Suppressor macrophage (primary cell): ENCODE data around the gene ASH1L.
"Not testable (repeated sequence)": the region's sequence is repeated elsewhere in the genome, so short reads cannot be mapped to it uniquely, and the experiment has no call there.

Source experiments
- DNase-seq, 4 experiments: peaks; one replicate each; pipeline ENCODE4 v3.0.0-alpha.2; 2020 to 2022

ASH1L gene

GRCh38 chr1:155304558-155305063 lies 258.0 kb downstream of the ASH1L start:
- DNase-seq: no peak

GRCh38 chr1:155301342-155301841 lies 261.2 kb downstream of the ASH1L start, which contains the start of gene PKLR:
Gene PKLR (minus strand): TSS chr1:155301438. CDS start chr1:155301395, 43 bp downstream.
- no peak for DNase-seq

- no peak for DNase-seq
Observed at GRCh38 chr1:155300553-155301329, 261.9 kb downstream of the ASH1L start.

- DNase-seq: no peak
Observed at GRCh38 chr1:155300024-155300423, 262.6 kb downstream of the ASH1L start.

GRCh38 chr1:155297384-155297783 lies 265.2 kb downstream of the ASH1L start:
- DNase-seq: no peak

- no peak for DNase-seq
Observed at GRCh38 chr1:155296661-155297060, 265.9 kb downstream of the ASH1L start.

- DNase-seq: no peak
Observed at GRCh38 chr1:155295942-155296267, 266.7 kb downstream of the ASH1L start.

- peak in 1 of 4 experiments; percentile 6 for DNase-seq
Observed at GRCh38 chr1:155295183-155295941, 267.2 kb downstream of the ASH1L start.

- peak in 1 of 4 experiments; percentile 13 for DNase-seq
Observed at GRCh38 chr1:155294520-155295182, 268.0 kb downstream of the ASH1L start.

- DNase-seq: no peak
Observed at GRCh38 chr1:155293086-155293749, 269.4 kb downstream of the ASH1L start.

- DNase-seq: not testable (repeated sequence)
Observed at GRCh38 chr1:155291006-155291405, 271.6 kb downstream of the ASH1L start.

GRCh38 chr1:155287987-155288543 lies 274.5 kb downstream of the ASH1L start:
- DNase-seq: no peak

- no peak for DNase-seq
Observed at GRCh38 chr1:155286544-155286943, 276.1 kb downstream of the ASH1L start.

- DNase-seq: no peak
Observed at GRCh38 chr1:155285631-155286044, 277.0 kb downstream of the ASH1L start.
